HepG2 (cell line): ENCODE results near the gene ACOT8. TPM values are rescaled to one million over a fixed set of nuclear protein-coding genes. Genes with fewer than 3 reads are reported as not detected.

Source experiments
- ATF7-NPFF ChIP-seq: sonication (generic); formaldehyde crosslinking; IDR thresholded peaks from 2 replicates; pipeline ENCODE4 v1.8.1; 2023; ENCODE audit warnings: mild to moderate bottlenecking, low read depth, missing genetic modification reagents, moderate library complexity
- BHLHE40 ChIP-seq: IDR thresholded peaks from 2 replicates; pipeline ENCODE4 v1.6.1; 2011; ENCODE audit warnings: low read length, improper control_type of control experiment
- FIP1L1 ChIP-seq: fragments of 200-400 bp; formaldehyde crosslinking; IDR thresholded peaks from 2 replicates; pipeline ENCODE4 v1.6.1; 2018; ENCODE audit warnings: low read depth, mild to moderate bottlenecking, low read length, moderate library complexity, borderline replicate concordance; ENCODE audit not compliant: insufficient read depth
- FLYWCH1 ChIP-seq: sonication (generic); formaldehyde crosslinking; IDR thresholded peaks from 2 replicates; pipeline ENCODE4 v1.8.1; 2023; ENCODE audit warnings: mild to moderate bottlenecking, missing genetic modification reagents
- FOXC1 ChIP-seq: sonication (generic); formaldehyde crosslinking; IDR thresholded peaks from 2 replicates; pipeline ENCODE4 v1.8.0; 2022; ENCODE audit warnings: mild to moderate bottlenecking, missing genetic modification reagents, borderline replicate concordance
- HMG20B ChIP-seq: conservative IDR thresholded peaks from 2 replicates; pipeline ENCODE4 v1.6.1; 2016; ENCODE audit warnings: missing genetic modification reagents, missing compliant biosample characterization
- KAT8 ChIP-seq: IDR thresholded peaks from 2 replicates; pipeline ENCODE4 v1.6.1; 2016; ENCODE audit warnings: missing genetic modification reagents, missing compliant biosample characterization
- MATR3 ChIP-seq: sonication (generic); formaldehyde crosslinking; IDR thresholded peaks from 2 replicates; pipeline ENCODE4 v1.4.0; 2020; ENCODE audit warnings: missing genetic modification reagents
- NCOR1 ChIP-seq: fragments of 200-600 bp; sonication (generic); IDR thresholded peaks from 2 replicates; pipeline ENCODE4 v1.7.0; 2017; ENCODE audit warnings: antibody characterized with exemption, low read length, borderline replicate concordance
- NFRKB ChIP-seq: fragments of 450-650 bp; IDR thresholded peaks from 2 replicates; pipeline ENCODE4 v1.6.1; 2017
- PCBP2 ChIP-seq: fragments of 200-400 bp; formaldehyde crosslinking; optimal IDR thresholded peaks from 2 replicates; pipeline ENCODE3; 2018; ENCODE audit warnings: low read length, low read depth; ENCODE audit not compliant: poor library complexity, severe bottlenecking
- POLR2AphosphoS2 ChIP-seq: IDR thresholded peaks from 2 replicates; pipeline ENCODE4 v1.6.1; 2011; ENCODE audit warnings: low read depth, low read length, improper control_type of control experiment
- SMAD1 ChIP-seq: sonication (generic); formaldehyde crosslinking; IDR thresholded peaks from 2 replicates; pipeline ENCODE4 v1.4.0; 2020; ENCODE audit warnings: missing genetic modification reagents, low read depth, mild to moderate bottlenecking, borderline replicate concordance
- SNAPC2 ChIP-seq: sonication (generic); formaldehyde crosslinking; IDR thresholded peaks from 2 replicates; pipeline ENCODE4 v1.8.1; 2022; ENCODE audit warnings: mild to moderate bottlenecking, missing genetic modification reagents
- THAP11 ChIP-seq: IDR thresholded peaks from 2 replicates; pipeline ENCODE4 v1.6.1; 2016; ENCODE audit warnings: missing biosample characterization, missing genetic modification reagents
- ZBTB21 ChIP-seq: sonication (generic); formaldehyde crosslinking; IDR thresholded peaks from 2 replicates; pipeline ENCODE4 v1.4.0; 2020; ENCODE audit warnings: missing genetic modification reagents
- ZFX ChIP-seq: sonication (generic); formaldehyde crosslinking; IDR thresholded peaks from 2 replicates; pipeline ENCODE4 v1.4.0; 2020; ENCODE audit warnings: mild to moderate bottlenecking, low read depth, missing genetic modification reagents, moderate library complexity
- ZNF180 ChIP-seq: sonication (generic); formaldehyde crosslinking; IDR thresholded peaks from 2 replicates; pipeline ENCODE4 v1.4.0; 2020; ENCODE audit warnings: low read depth, missing genetic modification reagents, borderline replicate concordance
- ZNF207 ChIP-seq: fragments of 450-650 bp; IDR thresholded peaks from 2 replicates; pipeline ENCODE4 v1.6.1; 2016; ENCODE audit warnings: antibody characterized with exemption, borderline replicate concordance
- ZNF33B ChIP-seq: sonication (generic); formaldehyde crosslinking; IDR thresholded peaks from 2 replicates; pipeline ENCODE4 v1.5.1; 2020; ENCODE audit warnings: mild to moderate bottlenecking, missing genetic modification reagents
- polyA plus RNA-seq, 8 experiments: library from polyadenylated mRNA; depleted of rRNA in 3 of 8; stranded (reverse) in 7 of 8; unstranded in 1 of 8; fragments of >200 nt; fragmentation: Illumina TruSeq in 4 of 8; extraction: Trizol in 4 of 8; gene quantifications; 2 replicates each; pipeline versions ENCODE4 v1.2.1 to v1.2.3, GENCODE V29; 2011 to 2016; ENCODE audit warnings: low read depth in 4 of 8, missing spikeins in 1 of 8, mixed read lengths in 1 of 8; ENCODE audit not compliant: insufficient read depth in 1 of 8
- total RNA-seq, 5 experiments: library from RNA; depleted of rRNA; stranded (reverse); fragments of >200 nt; fragmentation: Illumina TruSeq; extraction: Trizol; gene quantifications; 2 replicates each; pipeline ENCODE4 v1.2.3, GENCODE V29; 2016; ENCODE audit warnings: low read depth in 1 of 5
- TF ChIP-seq, protein P1 (sequence below): sonication (generic); formaldehyde crosslinking; IDR thresholded peaks from 2 replicates; pipeline ENCODE4 v1.4.0; 2020; ENCODE audit warnings: missing genetic modification reagents
- TF ChIP-seq, protein P2 (sequence below): IDR thresholded peaks from 2 replicates; pipeline ENCODE4 v1.6.1; 2012; ENCODE audit warnings: low read length, improper control_type of control experiment
- TF ChIP-seq, protein P3 (sequence below): sonication (generic); formaldehyde crosslinking; IDR thresholded peaks from 2 replicates; pipeline ENCODE4 v1.8.0; 2022; ENCODE audit warnings: mild to moderate bottlenecking, missing genetic modification reagents, borderline replicate concordance
- TF ChIP-seq, protein P4 (sequence below): sonication (generic); formaldehyde crosslinking; IDR thresholded peaks from 2 replicates; pipeline ENCODE4 v1.5.1; 2020; ENCODE audit warnings: missing genetic modification reagents, mild to moderate bottlenecking, borderline replicate concordance

Gene ACOT8
- total and polyA plus RNA-seq, 2 of the 13 experiments (the other 11 are each of a cell fraction or from before 2014, with no cell fraction given), result 31.4 to 45.5 TPM

DNA sequence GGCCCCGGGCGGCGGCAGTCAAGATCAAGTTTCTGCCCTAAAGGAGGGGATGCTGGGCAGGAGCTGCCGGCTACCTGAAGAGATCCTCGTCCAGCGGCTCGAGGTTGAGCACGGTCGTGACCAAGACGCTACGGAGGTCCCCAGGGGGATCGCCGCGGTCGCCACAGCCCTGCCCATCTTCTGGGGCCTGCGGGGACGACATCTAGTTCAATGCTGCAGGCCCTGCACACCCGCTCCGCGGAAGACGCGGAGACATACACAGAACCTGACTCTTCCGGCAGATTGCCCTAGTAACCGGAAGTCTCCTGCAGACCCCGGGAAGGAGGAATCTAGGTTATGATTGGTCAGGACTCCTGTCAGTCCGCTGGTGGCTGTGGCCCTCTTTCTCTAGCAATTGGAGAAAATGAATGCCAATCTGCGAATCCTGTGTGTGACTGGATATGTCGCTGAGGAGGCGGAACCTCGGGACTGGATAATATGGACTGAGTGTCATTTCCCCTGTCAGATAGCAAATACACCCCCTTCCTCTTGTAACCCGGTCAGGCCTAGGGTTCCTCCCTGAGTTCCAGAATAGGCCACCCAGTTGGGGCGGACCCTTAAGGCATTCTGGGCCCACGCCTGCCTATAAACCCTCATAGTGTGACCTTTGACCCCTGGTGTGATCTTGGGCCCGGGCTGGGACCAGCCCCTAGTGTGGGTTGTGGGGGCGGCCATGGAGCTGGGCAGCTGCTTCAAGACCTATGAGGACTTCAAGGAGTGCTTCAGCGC is at the start of gene ACOT8, which contains the start of gene ZSWIM3 (continued):
- no peak for TF ChIP-seq PCBP2
- TF ChIP-seq, protein P1, sequence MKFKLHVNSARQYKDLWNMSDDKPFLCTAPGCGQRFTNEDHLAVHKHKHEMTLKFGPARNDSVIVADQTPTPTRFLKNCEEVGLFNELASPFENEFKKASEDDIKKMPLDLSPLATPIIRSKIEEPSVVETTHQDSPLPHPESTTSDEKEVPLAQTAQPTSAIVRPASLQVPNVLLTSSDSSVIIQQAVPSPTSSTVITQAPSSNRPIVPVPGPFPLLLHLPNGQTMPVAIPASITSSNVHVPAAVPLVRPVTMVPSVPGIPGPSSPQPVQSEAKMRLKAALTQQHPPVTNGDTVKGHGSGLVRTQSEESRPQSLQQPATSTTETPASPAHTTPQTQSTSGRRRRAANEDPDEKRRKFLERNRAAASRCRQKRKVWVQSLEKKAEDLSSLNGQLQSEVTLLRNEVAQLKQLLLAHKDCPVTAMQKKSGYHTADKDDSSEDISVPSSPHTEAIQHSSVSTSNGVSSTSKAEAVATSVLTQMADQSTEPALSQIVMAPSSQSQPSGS (CRISPR knock-in tag), result peak; percentile 22
- TF ChIP-seq THAP11 (CRISPR knock-in tag), result peak; percentile 93
- no peak for TF ChIP-seq ZNF207
- no peak for TF ChIP-seq ZNF180 (CRISPR knock-in tag)
- peak; percentile 97 for TF ChIP-seq ZFX (CRISPR knock-in tag)
- TF ChIP-seq POLR2AphosphoS2, result no peak
- TF ChIP-seq, protein P2, sequence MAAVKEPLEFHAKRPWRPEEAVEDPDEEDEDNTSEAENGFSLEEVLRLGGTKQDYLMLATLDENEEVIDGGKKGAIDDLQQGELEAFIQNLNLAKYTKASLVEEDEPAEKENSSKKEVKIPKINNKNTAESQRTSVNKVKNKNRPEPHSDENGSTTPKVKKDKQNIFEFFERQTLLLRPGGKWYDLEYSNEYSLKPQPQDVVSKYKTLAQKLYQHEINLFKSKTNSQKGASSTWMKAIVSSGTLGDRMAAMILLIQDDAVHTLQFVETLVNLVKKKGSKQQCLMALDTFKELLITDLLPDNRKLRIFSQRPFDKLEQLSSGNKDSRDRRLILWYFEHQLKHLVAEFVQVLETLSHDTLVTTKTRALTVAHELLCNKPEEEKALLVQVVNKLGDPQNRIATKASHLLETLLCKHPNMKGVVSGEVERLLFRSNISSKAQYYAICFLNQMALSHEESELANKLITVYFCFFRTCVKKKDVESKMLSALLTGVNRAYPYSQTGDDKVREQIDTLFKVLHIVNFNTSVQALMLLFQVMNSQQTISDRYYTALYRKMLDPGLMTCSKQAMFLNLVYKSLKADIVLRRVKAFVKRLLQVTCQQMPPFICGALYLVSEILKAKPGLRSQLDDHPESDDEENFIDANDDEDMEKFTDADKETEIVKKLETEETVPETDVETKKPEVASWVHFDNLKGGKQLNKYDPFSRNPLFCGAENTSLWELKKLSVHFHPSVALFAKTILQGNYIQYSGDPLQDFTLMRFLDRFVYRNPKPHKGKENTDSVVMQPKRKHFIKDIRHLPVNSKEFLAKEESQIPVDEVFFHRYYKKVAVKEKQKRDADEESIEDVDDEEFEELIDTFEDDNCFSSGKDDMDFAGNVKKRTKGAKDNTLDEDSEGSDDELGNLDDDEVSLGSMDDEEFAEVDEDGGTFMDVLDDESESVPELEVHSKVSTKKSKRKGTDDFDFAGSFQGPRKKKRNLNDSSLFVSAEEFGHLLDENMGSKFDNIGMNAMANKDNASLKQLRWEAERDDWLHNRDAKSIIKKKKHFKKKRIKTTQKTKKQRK, result peak; percentile 100
- TF ChIP-seq ZBTB21 (CRISPR knock-in tag), result peak; percentile 37; the same call in 1 of the 2 replicates
- TF ChIP-seq ZNF33B, result peak; percentile 33
- TF ChIP-seq SMAD1 (CRISPR knock-in tag), result no peak
- no peak for TF ChIP-seq FLYWCH1 (CRISPR knock-in tag)
- peak; percentile 99 for TF ChIP-seq KAT8 (CRISPR knock-in tag)
- TF ChIP-seq NFRKB, result no peak
- peak; percentile 92 for TF ChIP-seq SNAPC2 (CRISPR knock-in tag)
- TF ChIP-seq MATR3 (CRISPR knock-in tag), result no peak
- TF ChIP-seq NCOR1, result peak; percentile 70; the same call in 1 of the 2 replicates
- no peak; the same call in 1 of the 2 replicates for TF ChIP-seq ATF7-NPFF (CRISPR knock-in tag)
- peak; percentile 49; the same call in 1 of the 2 replicates for TF ChIP-seq HMG20B
- TF ChIP-seq, protein P3, sequence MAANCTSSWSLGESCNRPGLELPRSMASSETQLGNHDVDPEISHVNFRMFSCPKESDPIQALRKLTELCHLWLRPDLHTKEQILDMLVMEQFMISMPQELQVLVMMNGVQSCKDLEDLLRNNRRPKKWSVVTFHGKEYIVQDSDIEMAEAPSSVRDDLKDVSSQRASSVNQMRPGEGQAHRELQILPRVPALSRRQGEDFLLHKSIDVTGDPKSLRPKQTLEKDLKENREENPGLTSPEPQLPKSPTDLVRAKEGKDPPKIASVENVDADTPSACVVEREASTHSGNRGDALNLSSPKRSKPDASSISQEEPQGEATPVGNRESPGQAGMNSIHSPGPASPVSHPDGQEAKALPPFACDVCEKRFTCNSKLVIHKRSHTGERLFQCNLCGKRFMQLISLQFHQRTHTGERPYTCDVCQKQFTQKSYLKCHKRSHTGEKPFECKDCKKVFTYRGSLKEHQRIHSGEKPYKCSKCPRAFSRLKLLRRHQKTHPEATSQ (CRISPR knock-in tag), result peak; percentile 84
- TF ChIP-seq, protein P4, sequence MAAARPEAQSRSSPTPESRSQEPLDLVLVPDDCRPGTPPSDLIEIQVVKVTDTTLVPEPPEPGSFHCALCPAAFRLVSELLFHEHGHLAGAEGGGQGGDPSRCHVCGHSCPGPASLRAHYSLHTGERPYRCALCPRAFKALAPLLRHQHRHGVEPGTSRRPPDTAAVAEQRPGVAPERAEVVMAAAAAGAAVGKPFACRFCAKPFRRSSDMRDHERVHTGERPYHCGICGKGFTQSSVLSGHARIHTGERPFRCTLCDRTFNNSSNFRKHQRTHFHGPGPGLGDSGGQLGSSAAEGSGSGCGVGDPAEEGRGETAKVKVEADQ (CRISPR knock-in tag), result peak; percentile 76
- TF ChIP-seq BHLHE40, result no peak; the same call in 1 of the 2 replicates
- no peak for TF ChIP-seq FIP1L1
- TF ChIP-seq FOXC1 (CRISPR knock-in tag), result peak; percentile 64; the same call in 1 of the 2 replicates
